Measurements from ENCODE around the gene WDR41.

DNA sequence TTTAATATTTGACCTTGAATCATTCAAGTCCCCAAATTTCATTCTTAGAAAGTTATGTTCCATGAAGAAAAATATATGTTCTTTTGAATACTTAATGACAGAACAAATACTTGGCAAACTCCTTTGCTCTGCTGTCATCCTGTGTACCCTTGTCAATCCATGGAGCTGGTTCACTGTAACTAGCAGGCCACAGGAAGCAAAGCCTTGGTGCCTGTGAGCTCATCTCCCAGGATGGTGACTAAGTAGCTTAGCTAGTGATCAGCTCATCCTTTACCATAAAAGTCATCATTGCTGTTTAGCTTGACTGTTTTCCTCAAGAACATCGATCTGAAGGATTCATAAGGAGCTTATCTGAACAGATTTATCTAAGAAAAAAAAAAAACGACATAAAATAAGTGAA is 65.4 kb downstream of the WDR41 start:
- TF ChIP-seq, protein P1, sequence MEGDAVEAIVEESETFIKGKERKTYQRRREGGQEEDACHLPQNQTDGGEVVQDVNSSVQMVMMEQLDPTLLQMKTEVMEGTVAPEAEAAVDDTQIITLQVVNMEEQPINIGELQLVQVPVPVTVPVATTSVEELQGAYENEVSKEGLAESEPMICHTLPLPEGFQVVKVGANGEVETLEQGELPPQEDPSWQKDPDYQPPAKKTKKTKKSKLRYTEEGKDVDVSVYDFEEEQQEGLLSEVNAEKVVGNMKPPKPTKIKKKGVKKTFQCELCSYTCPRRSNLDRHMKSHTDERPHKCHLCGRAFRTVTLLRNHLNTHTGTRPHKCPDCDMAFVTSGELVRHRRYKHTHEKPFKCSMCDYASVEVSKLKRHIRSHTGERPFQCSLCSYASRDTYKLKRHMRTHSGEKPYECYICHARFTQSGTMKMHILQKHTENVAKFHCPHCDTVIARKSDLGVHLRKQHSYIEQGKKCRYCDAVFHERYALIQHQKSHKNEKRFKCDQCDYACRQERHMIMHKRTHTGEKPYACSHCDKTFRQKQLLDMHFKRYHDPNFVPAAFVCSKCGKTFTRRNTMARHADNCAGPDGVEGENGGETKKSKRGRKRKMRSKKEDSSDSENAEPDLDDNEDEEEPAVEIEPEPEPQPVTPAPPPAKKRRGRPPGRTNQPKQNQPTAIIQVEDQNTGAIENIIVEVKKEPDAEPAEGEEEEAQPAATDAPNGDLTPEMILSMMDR (IDR thresholded peaks at IDR 0.05; ENCODE audit: low read depth, low read length) = no peak
- TF ChIP-seq POLR2A (IDR thresholded peaks at IDR 0.05; ENCODE audit: extremely low read depth, insufficient read length) = no peak
